ENCODE data around the gene PDC. TPM values are rescaled to one million over a fixed set of nuclear protein-coding genes. Genes with fewer than 3 reads are reported as not detected.

PDC gene
- total and polyA plus RNA-seq, 10 of the 15 experiments (the other 5 are each of a cell fraction or from before 2014, with no cell fraction given) = 0.11 TPM; not detected in 9

- no peak overlapping the region for H3K9ac ChIP-seq (ENCODE audit: control insufficient read depth, insufficient read depth, low read length)
- 94% methylated on average over 2 of the region's 2 CpGs for WGBS (ENCODE audit: insufficient coverage, insufficient replicate concordance, low lambda C conversion rate, missing lambda C conversion rate)
- no peaks in the 10 kb centered on the region for H4K20me1 ChIP-seq (ENCODE audit: control insufficient read depth, insufficient read depth)
- H3K4me1 ChIP-seq (ENCODE audit: control insufficient read depth, insufficient read depth, low read length) = peaks cover 4% of the 10 kb centered on the region; the same call in 1 of the 2 replicates
- no peak for TF ChIP-seq ZBTB4 (CRISPR knock-in tag; IDR thresholded peaks at IDR 0.05)
- in situ Hi-C loops (cut with MboI) (no loop called here), intact Hi-C loops (cut with micrococcal nuclease; ENCODE audit: unreplicated experiment) (no loop called here)
- ChIA-PET CTCF (no interaction called here), SMC1A (ENCODE audit: uncharacterized antibody, unreplicated experiment) (no interaction called here), POLR2A (no interaction called here), RAD21 (ENCODE audit: unreplicated experiment) (no interaction called here)
- no peaks in the 10 kb centered on the region for H3K9me3 ChIP-seq (replicated peaks; ENCODE audit: control insufficient read depth, insufficient read depth, low read length)
- H3K79me2 ChIP-seq (ENCODE audit: control insufficient read depth, insufficient read depth, low read length) = no peaks in the 10 kb centered on the region
- no peak for FAIRE-seq
- ATAC-seq = no peak
- no peak overlapping the region for H2AFZ ChIP-seq (ENCODE audit: control insufficient read depth, low read depth, low read length)
- no peaks in the 10 kb centered on the region for H3K36me3 ChIP-seq (ENCODE audit: control insufficient read depth in 2 of 2, insufficient read depth in 2 of 2, low read length in 1 of 2)
- H3K27ac ChIP-seq (ENCODE audit: control insufficient read depth, insufficient read depth) = no peak overlapping the region
- H3K27me3 ChIP-seq (replicated peaks in 1 of 2; ENCODE audit: control insufficient read depth in 2 of 2, insufficient read depth in 2 of 2, low read length in 1 of 2) = no peaks in the 10 kb centered on the region
- no TSS peak for BruUV-seq (replicated peaks)
- no peak for DNase-seq (ENCODE audit: low read depth, low spot score)
- H3K4me2 ChIP-seq (ENCODE audit: control insufficient read depth, insufficient read depth) = no peak overlapping the region
- H3K4me3 ChIP-seq = no peak overlapping the region
These were observed 30.4 kb upstream of the PDC start for GRCh38 chr1:186491336-186491735.

- FAIRE-seq (no peak), ATAC-seq (no peak), DNase-seq (ENCODE audit: low read depth, low spot score) (no peak)
- no peaks in the 10 kb centered on the region for H3K9me3 ChIP-seq (replicated peaks; ENCODE audit: control insufficient read depth, insufficient read depth, low read length)
- BruUV-seq (replicated peaks) = no TSS peak
- no peak overlapping the region for H3K4me2 ChIP-seq (ENCODE audit: control insufficient read depth, insufficient read depth)
- ChIA-PET POLR2A (no interaction called here), CTCF (interaction anchor here (0.9 to 1.5 kb wide), 2 partner anchors 236 to 499 kb away, joined by 3 to 4 read pairs; no protein-coding TSS in a partner anchor), SMC1A (ENCODE audit: uncharacterized antibody, unreplicated experiment) (interaction anchor here (1.0 to 1.9 kb wide), 6 partner anchors 8 to 499 kb away, joined by 3 to 5 read pairs (median 4); no protein-coding TSS in a partner anchor), RAD21 (ENCODE audit: unreplicated experiment) (interaction anchor here (0.7 to 1.7 kb wide), 5 partner anchors 26 to 500 kb away, joined by 3 to 6 read pairs (median 3); no protein-coding TSS in a partner anchor)
- no peak overlapping the region for H3K4me3 ChIP-seq
- no peaks in the 10 kb centered on the region for H3K27me3 ChIP-seq (replicated peaks in 1 of 2; ENCODE audit: control insufficient read depth in 2 of 2, insufficient read depth in 2 of 2, low read length in 1 of 2)
- no peaks in the 10 kb centered on the region for H4K20me1 ChIP-seq (ENCODE audit: control insufficient read depth, insufficient read depth)
- H3K27ac ChIP-seq (ENCODE audit: control insufficient read depth, insufficient read depth) = no peak overlapping the region
- TF ChIP-seq EED (IDR thresholded peaks at IDR 0.05; ENCODE audit: low read depth) (no peak), RAD21 (IDR thresholded peaks at IDR 0.05; ENCODE audit: insufficient read depth, low read depth, low read length) (0 out of 2 replicates have a peak, but pooled peaks have one; percentile 8)
- H3K4me1 ChIP-seq (ENCODE audit: control insufficient read depth, insufficient read depth, low read length) = no peaks in the 10 kb centered on the region
- no peaks in the 10 kb centered on the region for H3K36me3 ChIP-seq (ENCODE audit: control insufficient read depth in 2 of 2, insufficient read depth in 2 of 2, low read length in 1 of 2)
- 94% methylated on average over 2 of the region's 2 CpGs for WGBS (ENCODE audit: insufficient coverage, insufficient replicate concordance, low lambda C conversion rate, missing lambda C conversion rate)
- H3K9ac ChIP-seq (ENCODE audit: control insufficient read depth, insufficient read depth, low read length) = no peak overlapping the region
- intact Hi-C loops (cut with micrococcal nuclease; ENCODE audit: unreplicated experiment) = no loop called here
- in situ Hi-C loops (cut with MboI) = loop anchor here (10.0 kb wide), 1 partner anchor 318 kb away; no protein-coding TSS in a partner anchor
- H2AFZ ChIP-seq (ENCODE audit: control insufficient read depth, low read depth, low read length) = no peak overlapping the region
- no peaks in the 10 kb centered on the region for H3K79me2 ChIP-seq (ENCODE audit: control insufficient read depth, insufficient read depth, low read length)
These were observed 26.2 kb upstream of the PDC start for GRCh38 chr1:186487163-186487562.
